NOMO-1 treated with DMSO at 0.1 percent for 48 hours (cell line): ENCODE results near the gene GPR55.
"Not testable (repeated sequence)": the region's sequence is repeated elsewhere in the genome, so short reads cannot be mapped to it uniquely, and the experiment has no call there.

Source experiments
- DNase-seq: peaks from one replicate; lab custom pipeline; 2025; ENCODE audit not compliant: unreplicated experiment; lab: John Stamatoyannopoulos, UW

Gene GPR55

GRCh38 chr2:230951396-230951795 is 26.4 kb upstream of the GPR55 start:
- DNase-seq: no peak

- no peak for DNase-seq
Observed at GRCh38 chr2:230950874-230951339, 25.9 kb upstream of the GPR55 start.

- DNase-seq: no peak
Observed at GRCh38 chr2:230949966-230950873, 25.2 kb upstream of the GPR55 start.

- DNase-seq: no peak
Observed at GRCh38 chr2:230947908-230948365, 22.9 kb upstream of the GPR55 start.

- no peak for DNase-seq
Observed at GRCh38 chr2:230947235-230947576, 22.2 kb upstream of the GPR55 start.

GRCh38 chr2:230946429-230947234 is 21.6 kb upstream of the GPR55 start:
- DNase-seq: no peak

- DNase-seq: no peak
Observed at GRCh38 chr2:230944757-230945372, 19.8 kb upstream of the GPR55 start.

GRCh38 chr2:230944123-230944653 is 19.1 kb upstream of the GPR55 start:
- no peak for DNase-seq

GRCh38 chr2:230942920-230943896 is 18.2 kb upstream of the GPR55 start:
- DNase-seq: peak; percentile 77

- no peak for DNase-seq
Observed at GRCh38 chr2:230942371-230942770, 17.3 kb upstream of the GPR55 start.

GRCh38 chr2:230941202-230942180 is 16.4 kb upstream of the GPR55 start:
- no peak for DNase-seq

- DNase-seq: no peak
Observed at GRCh38 chr2:230940471-230940815, 15.4 kb upstream of the GPR55 start.

- no peak for DNase-seq
Observed at GRCh38 chr2:230939691-230940470, 14.8 kb upstream of the GPR55 start.

GRCh38 chr2:230939066-230939591 is 14.1 kb upstream of the GPR55 start:
- no peak for DNase-seq

GRCh38 chr2:230938516-230939065 is 13.5 kb upstream of the GPR55 start:
- no peak for DNase-seq

- peak; percentile 2 for DNase-seq
Observed at GRCh38 chr2:230938098-230938497, 13.1 kb upstream of the GPR55 start.

- DNase-seq: no peak
Observed at GRCh38 chr2:230937362-230937761, 12.3 kb upstream of the GPR55 start.

GRCh38 chr2:230936243-230936642 is 11.2 kb upstream of the GPR55 start:
- DNase-seq: not testable (repeated sequence)
